ENCODE results near the gene ZFP1.

Gene ZFP1

GRCh38 chr16:75138636-75139035, 9.7 kb upstream of the ZFP1 start:
- TF ChIP-seq, protein P1, sequence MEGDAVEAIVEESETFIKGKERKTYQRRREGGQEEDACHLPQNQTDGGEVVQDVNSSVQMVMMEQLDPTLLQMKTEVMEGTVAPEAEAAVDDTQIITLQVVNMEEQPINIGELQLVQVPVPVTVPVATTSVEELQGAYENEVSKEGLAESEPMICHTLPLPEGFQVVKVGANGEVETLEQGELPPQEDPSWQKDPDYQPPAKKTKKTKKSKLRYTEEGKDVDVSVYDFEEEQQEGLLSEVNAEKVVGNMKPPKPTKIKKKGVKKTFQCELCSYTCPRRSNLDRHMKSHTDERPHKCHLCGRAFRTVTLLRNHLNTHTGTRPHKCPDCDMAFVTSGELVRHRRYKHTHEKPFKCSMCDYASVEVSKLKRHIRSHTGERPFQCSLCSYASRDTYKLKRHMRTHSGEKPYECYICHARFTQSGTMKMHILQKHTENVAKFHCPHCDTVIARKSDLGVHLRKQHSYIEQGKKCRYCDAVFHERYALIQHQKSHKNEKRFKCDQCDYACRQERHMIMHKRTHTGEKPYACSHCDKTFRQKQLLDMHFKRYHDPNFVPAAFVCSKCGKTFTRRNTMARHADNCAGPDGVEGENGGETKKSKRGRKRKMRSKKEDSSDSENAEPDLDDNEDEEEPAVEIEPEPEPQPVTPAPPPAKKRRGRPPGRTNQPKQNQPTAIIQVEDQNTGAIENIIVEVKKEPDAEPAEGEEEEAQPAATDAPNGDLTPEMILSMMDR (IDR thresholded peaks at IDR 0.05; ENCODE audit: low read depth, low read length, missing control alignments): no peak
- peak; percentile 19 for DNase-seq (ENCODE audit: extremely low read depth, low read depth)
- no peak overlapping the region for H3K4me3 ChIP-seq (replicated peaks; ENCODE audit: low read depth, low read length)

- DNase-seq (ENCODE audit: extremely low read depth, low read depth): no peak
- TF ChIP-seq, protein P1 (IDR thresholded peaks at IDR 0.05; ENCODE audit: low read depth, low read length, missing control alignments): no peak
- H3K4me3 ChIP-seq (replicated peaks; ENCODE audit: low read depth, low read length): no peak overlapping the region
Measured at GRCh38 chr16:75139498-75139897, 8.8 kb upstream of the ZFP1 start.

- TF ChIP-seq, protein P1 (IDR thresholded peaks at IDR 0.05; ENCODE audit: low read depth, low read length, missing control alignments): no peak
- no peak overlapping the region for H3K4me3 ChIP-seq (replicated peaks; ENCODE audit: low read depth, low read length)
- no peak for DNase-seq (ENCODE audit: extremely low read depth, low read depth)
Measured at GRCh38 chr16:75143941-75144340, 4.4 kb upstream of the ZFP1 start.

DNA sequence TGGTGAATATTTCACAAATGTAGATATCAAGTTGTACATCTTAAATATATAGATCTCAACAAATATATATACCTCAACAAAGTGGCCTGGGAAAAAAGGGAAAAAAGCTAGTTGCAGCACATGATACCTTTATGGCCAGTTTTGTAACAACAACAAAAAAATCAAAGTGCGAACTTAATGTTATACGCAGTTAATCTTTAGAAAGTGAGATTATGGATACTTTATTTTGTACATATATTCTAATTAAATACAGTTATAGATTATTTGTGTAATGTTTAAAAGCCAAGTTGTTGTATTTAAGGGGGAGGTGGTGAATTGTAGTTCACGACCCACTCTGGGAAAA, 385 bp upstream of the ZFP1 start:
- TF ChIP-seq, protein P1 (IDR thresholded peaks at IDR 0.05; ENCODE audit: low read depth, low read length, missing control alignments): no peak
- peak overlapping the region; percentile 81 for H3K4me3 ChIP-seq (replicated peaks; ENCODE audit: low read depth, low read length)
- DNase-seq (ENCODE audit: extremely low read depth, low read depth): no peak

- TF ChIP-seq, protein P1 (IDR thresholded peaks at IDR 0.05; ENCODE audit: low read depth, low read length, missing control alignments): no peak
- DNase-seq (ENCODE audit: extremely low read depth, low read depth): no peak
- no peak overlapping the region for H3K4me3 ChIP-seq (replicated peaks; ENCODE audit: low read depth, low read length)
Measured at GRCh38 chr16:75151798-75152197, 3.5 kb downstream of the ZFP1 start.

- no peak overlapping the region for H3K4me3 ChIP-seq (replicated peaks; ENCODE audit: low read depth, low read length)
- DNase-seq (ENCODE audit: extremely low read depth, low read depth): no peak
- TF ChIP-seq, protein P1 (IDR thresholded peaks at IDR 0.05; ENCODE audit: low read depth, low read length, missing control alignments): no peak
Measured at GRCh38 chr16:75152635-75153034, 4.3 kb downstream of the ZFP1 start.

GRCh38 chr16:75160386-75160785, 12.1 kb downstream of the ZFP1 start:
- no peak overlapping the region for H3K4me3 ChIP-seq (replicated peaks; ENCODE audit: low read depth, low read length)
- no peak for DNase-seq (ENCODE audit: extremely low read depth, low read depth)
- TF ChIP-seq, protein P1 (IDR thresholded peaks at IDR 0.05; ENCODE audit: low read depth, low read length, missing control alignments): no peak
